HG02981 (cell line): ENCODE results near the gene SKI.

ENCODE experiments used
- ATAC-seq: cut with Tn5 transposase; IDR thresholded peaks from one replicate; pipeline ENCODE4 v1.9.1; 2021; ENCODE audit warnings: mild to moderate bottlenecking, moderate library complexity; ENCODE audit not compliant: unreplicated experiment

SKI gene

DNA sequence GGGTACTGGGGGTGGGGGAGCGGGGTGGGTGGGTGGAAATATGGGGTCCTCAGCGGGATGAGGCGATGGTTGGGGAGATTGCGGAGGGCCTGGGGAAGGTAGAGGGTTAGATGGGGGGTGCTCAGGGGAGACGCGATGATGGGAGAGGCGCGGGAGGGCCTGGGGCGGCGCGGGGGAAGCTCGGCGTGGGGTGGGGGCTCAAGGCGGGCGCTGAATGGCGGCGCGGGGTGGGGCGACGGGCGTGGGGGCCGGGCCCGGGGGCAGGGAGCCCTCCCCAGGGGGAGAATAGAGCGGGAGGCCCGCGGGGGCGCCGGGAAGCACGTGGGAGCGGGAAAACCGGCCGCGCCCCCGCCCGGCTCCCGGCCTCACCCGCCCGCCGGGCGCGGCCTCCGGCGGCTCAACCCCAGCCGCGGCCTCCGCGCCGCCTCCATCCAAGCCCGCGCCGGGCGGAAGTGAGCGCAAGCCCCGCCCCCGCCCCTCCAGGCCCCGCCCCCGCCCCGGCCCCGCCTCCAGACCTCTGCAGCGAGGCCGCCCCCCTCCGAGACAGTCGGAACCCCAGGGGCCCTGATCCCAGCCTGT, 33.7 kb upstream of the SKI start, which contains the start of gene FAAP20:
Gene FAAP20, minus strand, starts transcription at position 454 of the 579 bp plus-strand sequence. Its CDS starts 23 bp downstream, at position 431.
- ATAC-seq = peak; percentile 46

GRCh38 chr1:2194898-2195673, 33.0 kb upstream of the SKI start:
- ATAC-seq = peak; percentile 62

DNA sequence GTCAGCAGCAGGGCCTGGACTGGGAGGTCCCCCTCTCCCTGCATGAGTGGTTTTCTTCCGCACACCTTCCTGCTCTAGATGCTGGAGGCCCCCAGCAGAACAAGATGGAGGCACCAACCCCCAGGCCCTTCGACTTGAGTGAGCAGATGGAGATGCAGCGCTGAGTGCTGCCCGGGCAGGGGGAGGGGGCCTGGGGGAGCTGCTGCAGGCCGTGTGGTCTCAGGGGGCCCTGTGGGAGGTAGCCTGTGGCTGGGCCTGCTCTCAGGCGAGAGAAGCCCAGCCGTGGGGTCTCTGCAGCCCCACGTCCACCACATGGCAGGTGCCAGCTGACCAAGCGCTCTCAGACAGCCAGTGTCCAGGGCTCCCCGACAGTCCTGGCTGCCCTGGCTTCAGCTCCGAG, 32.3 kb upstream of the SKI start:
- no peak for ATAC-seq

DNA sequence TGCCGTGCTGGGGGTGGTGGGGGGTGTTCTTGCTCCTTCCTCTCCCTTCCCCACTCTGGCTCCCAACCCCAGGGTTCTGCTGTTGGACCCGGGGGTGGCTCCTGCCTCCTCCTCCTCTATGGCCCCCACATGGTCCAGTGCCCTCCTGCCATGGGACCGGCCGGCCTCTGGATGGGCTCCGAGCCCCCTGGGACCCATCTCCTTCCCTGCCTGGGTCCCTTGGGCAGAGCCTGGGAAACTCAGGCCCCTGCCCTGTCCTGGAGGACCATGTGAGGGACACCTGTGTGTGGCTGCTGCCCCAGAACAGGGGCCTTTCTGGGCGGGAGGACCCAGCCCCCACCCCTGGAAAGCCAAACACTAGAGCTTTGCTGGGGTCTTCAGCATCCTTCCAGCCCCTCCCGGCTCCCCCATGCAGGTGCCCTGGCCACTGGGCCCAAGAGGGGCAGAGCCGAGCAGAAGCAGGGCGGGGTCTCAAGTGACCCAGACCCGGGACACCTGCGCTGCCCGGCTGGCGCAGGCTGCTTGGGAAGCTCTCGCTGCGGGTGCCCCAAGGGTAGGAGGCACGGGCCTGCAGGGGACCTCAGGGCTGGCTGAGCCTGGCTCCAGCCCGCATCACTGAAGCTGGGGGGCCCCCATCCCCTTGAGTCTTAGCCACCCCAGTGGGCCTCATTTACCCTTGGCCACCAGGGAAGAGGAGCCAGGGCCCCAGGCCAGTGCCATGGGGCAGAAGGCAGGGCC, 31.0 kb upstream of the SKI start:
- no peak for ATAC-seq

DNA sequence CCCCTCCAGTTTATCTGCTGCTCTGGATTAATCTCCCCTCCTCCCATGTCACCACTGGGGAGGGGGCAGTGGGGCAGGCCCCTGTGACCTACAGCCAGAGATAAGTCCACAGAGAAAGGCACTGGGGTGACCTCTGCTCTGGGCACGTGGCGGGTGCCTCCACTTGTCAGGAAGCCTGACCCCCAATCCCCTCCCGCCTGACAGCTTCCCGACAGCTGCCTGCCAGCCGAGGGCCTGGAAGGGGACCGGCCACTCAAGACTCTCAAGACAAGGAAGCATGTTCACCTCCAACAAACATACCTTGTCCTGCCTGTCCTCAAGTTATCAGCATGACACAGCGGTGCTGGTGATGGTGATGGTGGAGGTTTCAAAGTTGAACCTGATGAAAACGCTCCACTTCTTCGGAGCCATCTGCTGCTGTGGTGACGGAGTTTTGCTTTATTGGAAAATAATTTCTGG, 30.4 kb upstream of the SKI start:
- ATAC-seq = no peak

DNA sequence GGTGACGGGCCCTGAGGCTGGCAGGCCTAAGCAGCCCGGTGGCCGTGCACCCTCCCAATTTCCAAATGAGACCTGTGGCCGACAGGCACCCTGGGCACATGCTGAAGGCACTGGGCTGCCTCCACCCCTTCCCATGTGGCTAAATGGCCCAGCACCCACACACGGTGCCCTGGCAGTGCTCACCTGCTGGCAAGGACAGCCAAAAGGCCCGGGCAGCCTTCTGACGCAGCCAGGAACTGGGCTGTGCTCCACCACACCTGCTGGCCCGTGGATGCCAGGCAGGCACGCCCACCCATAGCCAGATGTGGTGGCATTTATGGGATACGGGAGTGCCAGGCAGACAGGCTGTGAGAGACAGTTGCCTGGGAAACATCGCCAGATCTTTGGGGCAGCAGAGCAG, 29.5 kb upstream of the SKI start:
- no peak for ATAC-seq

GRCh38 chr1:2199042-2199810, 28.9 kb upstream of the SKI start:
- ATAC-seq = peak; percentile 42

DNA sequence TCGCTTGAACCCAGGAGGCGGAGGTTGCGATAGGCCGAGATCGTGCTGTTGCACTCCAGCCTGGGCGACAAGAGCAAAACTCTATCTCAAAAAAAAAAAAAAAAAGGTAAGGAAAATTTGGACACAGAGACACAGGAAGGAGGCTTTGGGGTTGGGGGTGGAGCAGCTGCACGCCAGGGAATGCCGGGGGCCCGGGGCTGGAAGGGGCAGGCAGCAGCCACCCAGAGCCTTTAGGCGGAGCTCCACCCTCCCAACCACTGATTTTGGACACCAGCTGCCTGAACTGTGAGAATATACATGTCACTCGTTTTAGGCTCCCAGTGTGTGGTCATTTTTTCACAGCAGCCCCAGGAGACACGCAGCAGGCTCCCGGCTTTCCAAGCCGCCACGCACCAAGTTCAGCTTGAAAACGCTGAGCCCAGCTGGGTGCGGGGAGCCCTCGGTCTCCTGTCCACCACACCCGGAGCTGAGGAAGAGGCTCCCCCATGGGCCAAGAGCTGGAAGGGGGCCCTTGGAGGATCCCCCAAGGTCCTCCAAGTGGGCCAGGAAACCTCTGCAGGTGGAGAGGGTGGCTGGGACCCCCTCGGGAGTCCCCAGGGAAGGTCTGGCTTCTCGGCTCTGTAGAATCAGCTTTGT, 27.7 kb upstream of the SKI start:
- no peak for ATAC-seq

DNA sequence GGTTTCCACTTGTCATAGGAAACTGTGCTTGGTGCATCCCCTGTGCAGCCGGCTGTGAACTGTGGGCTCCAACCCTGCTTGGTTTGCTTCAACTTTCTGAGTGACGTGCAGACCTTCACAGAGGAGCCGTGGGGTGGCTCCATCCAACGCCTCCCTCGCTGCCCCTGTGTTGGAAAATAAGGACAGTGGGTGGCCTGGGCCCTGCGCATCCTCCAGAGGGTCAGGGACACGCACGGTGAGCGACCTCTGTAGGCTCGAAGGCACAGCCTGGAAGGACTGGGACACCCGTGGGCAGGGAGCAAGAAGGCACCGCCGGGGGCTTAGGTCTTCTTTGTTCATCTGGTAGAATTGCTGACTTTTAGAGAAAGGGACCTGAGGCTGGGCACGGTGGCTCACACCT, 27.1 kb upstream of the SKI start:
- ATAC-seq = no peak

DNA sequence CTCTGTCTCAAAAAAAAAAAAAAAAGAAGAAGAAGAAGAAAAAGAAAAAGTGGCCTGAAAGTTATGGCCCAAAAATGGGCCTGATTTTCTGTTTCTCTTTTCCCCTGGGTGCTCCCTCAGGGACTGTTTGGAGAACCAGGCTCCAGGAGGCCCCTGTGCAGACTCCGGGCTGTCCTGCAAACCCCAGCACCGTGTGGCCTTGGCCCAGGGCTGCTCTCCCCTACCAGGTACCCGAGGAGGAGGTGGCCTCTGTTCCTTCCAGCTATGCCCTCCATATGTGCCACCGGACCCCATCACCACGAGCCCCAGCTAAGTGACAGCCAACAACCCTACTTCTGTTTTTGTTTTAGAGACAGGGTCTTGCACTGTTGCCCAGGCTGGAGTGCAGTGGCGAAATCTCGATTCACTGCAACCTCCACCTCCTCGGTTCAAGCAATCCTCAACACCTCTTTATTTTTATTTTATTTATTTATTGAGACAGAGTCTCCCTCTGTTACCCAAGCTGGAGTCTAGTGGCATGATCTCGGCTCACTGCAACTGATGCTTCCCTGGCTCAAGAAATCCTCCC, 26.0 kb upstream of the SKI start:
- ATAC-seq = no peak

DNA sequence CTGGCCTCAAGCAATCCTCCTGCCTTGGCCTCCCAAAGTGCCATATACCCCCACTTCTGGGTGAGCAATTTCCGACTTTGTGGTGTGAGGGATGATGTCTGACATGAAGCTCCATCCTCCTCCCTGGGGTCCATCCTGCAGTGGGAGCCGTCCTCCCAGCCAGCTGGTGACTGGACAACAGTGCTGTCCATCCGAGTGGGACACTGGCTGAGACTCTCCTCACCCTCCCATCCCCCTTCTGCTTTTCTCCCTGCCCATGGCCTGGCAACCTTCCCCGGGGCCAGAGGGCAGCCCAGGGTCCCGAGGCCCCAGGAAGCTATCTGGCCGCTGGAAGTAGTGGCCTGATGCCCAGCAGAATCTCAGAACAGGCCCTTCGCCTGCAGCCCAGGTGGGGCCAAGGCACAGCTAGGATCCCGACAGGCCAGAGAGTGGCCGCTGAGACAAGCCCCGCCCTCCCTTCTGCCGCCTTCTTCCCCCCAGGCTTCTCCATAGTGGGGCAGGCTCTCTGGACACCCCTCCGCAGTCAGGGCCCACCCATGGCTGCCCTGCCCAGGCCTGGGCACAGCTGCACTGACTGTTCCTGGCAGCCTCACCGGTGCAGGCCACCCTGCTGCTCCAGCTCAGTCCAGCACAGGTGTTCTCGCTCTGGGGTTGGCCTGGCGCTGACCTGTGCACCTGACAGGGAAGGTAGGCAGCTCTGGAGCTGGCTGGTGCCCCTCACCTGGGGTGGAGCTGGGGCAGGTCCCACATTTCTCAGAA, 25.1 kb upstream of the SKI start:
- ATAC-seq = no peak

GRCh38 chr1:2203671-2204414, 24.3 kb upstream of the SKI start:
- no peak for ATAC-seq

DNA sequence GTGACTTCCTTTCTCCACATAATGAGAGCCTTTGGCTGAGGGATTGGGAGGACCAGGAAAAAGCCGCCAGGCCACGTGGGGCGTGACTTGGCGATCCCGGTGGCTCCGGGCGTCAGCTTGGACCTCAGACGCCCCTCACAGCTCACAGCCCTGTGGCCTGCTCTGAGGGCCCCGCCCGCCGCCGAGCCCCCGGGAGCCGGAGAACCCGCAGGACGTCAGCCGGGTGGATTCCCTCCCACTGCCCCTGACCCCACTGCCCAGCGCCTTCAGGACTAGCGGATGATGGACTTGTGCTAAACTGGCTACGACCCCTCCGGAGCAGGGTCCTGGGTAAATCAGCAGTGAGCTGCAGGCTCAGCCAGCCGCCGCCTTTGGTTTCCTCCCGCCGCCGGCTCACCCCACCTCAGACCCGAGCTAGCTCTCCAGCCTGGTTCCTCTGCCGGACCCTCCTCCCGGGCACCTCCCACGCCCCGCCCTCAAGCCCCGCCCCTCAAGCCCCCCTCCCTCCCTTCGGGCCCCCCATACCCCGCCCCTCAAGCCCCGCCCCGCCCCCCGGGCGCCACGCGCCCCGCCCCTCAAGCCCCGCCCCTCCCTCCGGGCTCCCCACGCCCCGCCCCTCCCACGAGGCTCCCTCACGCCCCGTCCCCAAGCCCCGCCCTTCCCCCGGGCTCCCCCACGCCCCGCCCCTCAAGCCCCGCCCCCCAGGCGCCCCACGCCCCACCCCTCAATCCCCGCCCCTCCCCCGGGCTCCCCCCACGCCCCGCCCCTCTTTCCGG, 23.5 kb upstream of the SKI start:
- no peak for ATAC-seq

GRCh38 chr1:2205191-2205952, 22.7 kb upstream of the SKI start:
- ATAC-seq = peak; percentile 73

- no peak for ATAC-seq
Observed at GRCh38 chr1:2206813-2207487, 21.2 kb upstream of the SKI start.

DNA sequence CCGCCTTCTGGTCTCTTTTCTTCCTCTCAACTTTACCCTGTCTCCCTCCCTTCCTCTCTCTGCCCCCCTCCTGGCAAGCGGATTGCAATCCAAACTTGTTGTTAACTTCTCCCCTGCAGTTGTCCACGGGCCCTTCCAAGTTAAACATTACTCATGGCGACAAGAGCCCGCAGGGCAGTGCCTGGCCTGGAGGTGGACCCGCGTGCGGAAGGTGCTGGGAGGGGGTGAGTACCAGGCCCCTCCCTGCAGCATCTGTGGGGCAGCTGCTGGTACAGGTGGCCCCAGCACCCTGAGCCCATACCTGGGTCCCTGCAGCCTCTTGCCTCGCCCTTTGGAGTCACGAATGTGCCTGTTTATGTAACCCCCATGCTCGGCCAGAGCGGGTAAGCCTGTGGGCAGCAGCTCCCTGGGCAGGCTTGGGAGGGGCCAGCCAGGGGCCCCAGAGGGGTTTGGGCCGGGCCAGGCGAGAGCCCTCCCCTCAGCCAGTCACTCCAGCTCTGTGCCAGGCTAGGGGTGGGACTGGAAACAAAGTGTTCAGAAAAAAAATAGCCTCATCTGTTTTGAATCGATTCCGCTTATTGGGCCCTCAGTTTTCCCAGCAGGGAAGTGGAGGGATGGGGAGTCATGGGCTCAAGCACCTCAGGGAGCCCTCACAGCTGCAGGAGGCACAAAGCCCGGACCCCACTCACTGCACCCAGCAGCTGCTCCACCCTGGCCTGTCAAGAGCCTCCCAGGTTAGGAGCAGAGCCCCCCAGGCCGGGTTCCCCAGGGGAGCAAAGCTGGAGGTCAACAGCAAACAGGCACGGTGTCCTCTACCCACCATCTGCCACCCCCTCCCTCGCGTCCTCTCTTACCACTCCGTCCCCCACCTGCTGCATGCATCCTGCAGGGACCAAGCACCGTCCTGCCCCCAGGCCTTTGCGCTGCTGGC, 19.5 kb upstream of the SKI start:
- ATAC-seq = no peak
